ENCODE data around the gene SPEF2. TPM values are rescaled to one million over a fixed set of nuclear protein-coding genes. Genes with fewer than 3 reads are reported as not detected.

Gene SPEF2
- total RNA-seq, 2 experiments from 2014 or later, result 3.2 TPM

- peak in 6 of 14 experiments; percentile 14 to 92 (median 70) for DNase-seq
- Mint-ChIP-seq H3K4me1 (ENCODE audit: low read depth) (peaks cover 59% of the 10 kb centered on the region), H3K27me3 (no peaks in the 10 kb centered on the region), H3K4me3 (peak overlapping the region; percentile 61), H3K27ac (peak overlapping the region; percentile 92), H3K9me3 (no peaks in the 10 kb centered on the region), H3K36me3 (ENCODE audit: low read depth) (peaks cover 5% of the 10 kb centered on the region)
- Histone ChIP-seq H3K9me3 (ENCODE audit: control insufficient read depth in 1 of 2, insufficient read depth in 1 of 2, low read length in 2 of 2) (no peaks in the 10 kb centered on the region), H3K27ac (ENCODE audit: low read depth in 1 of 2, low read length in 2 of 2) (peak overlapping the region; percentile 53 to 76), H3K4me3 (ENCODE audit: low read length) (no peak overlapping the region), H3K36me3 (ENCODE audit: insufficient read depth, low read length) (no peaks in the 10 kb centered on the region), H3K4me1 (ENCODE audit: insufficient read depth, low read length) (peaks cover 60% of the 10 kb centered on the region), H3K27me3 (ENCODE audit: control insufficient read depth in 1 of 2, insufficient read depth in 2 of 2, low read length in 2 of 2) (no peaks in the 10 kb centered on the region)
- ChIA-PET CTCF (interaction anchor here (0.7 to 1.3 kb wide), 6 partner anchors 17 to 49 kb away, joined by 3 to 4 read pairs (median 3); no protein-coding TSS in a partner anchor), POLR2A (interaction anchor here (0.6 to 6.0 kb wide), 19 partner anchors 9 to 140 kb away, joined by 3 to 159 read pairs (median 4); partner anchors contain the start of gene IL7R)
- TF ChIP-seq CTCF (IDR thresholded peaks at IDR 0.05), result no peak
- intact Hi-C loops (cut with DNase I, micrococcal nuclease), result loop anchor here (1.0 to 5.0 kb wide), 8 partner anchors 11 to 139 kb away; no protein-coding TSS in a partner anchor
- ATAC-seq (ENCODE audit: poor library complexity), result peak; percentile 74
These were observed 193.6 kb downstream of the SPEF2 start for GRCh38 chr5:35811108-35811741.

- peaks cover 63% of the 10 kb centered on the region for H3K4me1 ChIP-seq (ENCODE audit: insufficient read depth, low read length)
- peak overlapping the region; percentile 2 for H3K4me3 Mint-ChIP-seq
- ATAC-seq (ENCODE audit: poor library complexity) (no peak), DNase-seq (no peak)
- H3K9me3 ChIP-seq (ENCODE audit: control insufficient read depth in 1 of 2, insufficient read depth in 1 of 2, low read length in 2 of 2), result no peaks in the 10 kb centered on the region
- no peaks in the 10 kb centered on the region for H3K27me3 Mint-ChIP-seq
- CTCF ChIA-PET, result interaction anchor here (1.1 to 2.0 kb wide), 6 partner anchors 9 to 162 kb away, joined by 3 to 9 read pairs (median 3); no protein-coding TSS in a partner anchor
- peaks cover 5% of the 10 kb centered on the region for H3K36me3 Mint-ChIP-seq (ENCODE audit: low read depth)
- no peak for TF ChIP-seq CTCF (IDR thresholded peaks at IDR 0.05)
- no peaks in the 10 kb centered on the region for H3K36me3 ChIP-seq (ENCODE audit: insufficient read depth, low read length)
- POLR2A ChIA-PET, result interaction anchor here (0.6 to 6.0 kb wide), 9 partner anchors 8 to 79 kb away, joined by 3 to 159 read pairs (median 8); partner anchors contain the start of gene IL7R
- H3K9me3 Mint-ChIP-seq, result no peaks in the 10 kb centered on the region
- intact Hi-C loops (cut with DNase I, micrococcal nuclease), result loop anchor here (5.0 kb wide), 2 partner anchors 36 to 141 kb away; no protein-coding TSS in a partner anchor
- H3K27me3 ChIP-seq (ENCODE audit: control insufficient read depth in 1 of 2, insufficient read depth in 2 of 2, low read length in 2 of 2), result no peaks in the 10 kb centered on the region
- H3K27ac ChIP-seq (ENCODE audit: low read depth in 1 of 2, low read length in 2 of 2), result peak overlapping the region in 1 of 2 donors; percentile 50
- no peak overlapping the region for H3K4me3 ChIP-seq (ENCODE audit: low read length)
- H3K4me1 Mint-ChIP-seq (ENCODE audit: low read depth), result peaks cover 38% of the 10 kb centered on the region
- H3K27ac Mint-ChIP-seq, result no peak overlapping the region
These were observed 195.9 kb downstream of the SPEF2 start for GRCh38 chr5:35813521-35813920.

- intact Hi-C loops (cut with DNase I, micrococcal nuclease), result loop anchor here in 1 of 2 experiments (2.0 to 5.0 kb wide), 2 partner anchors 15 to 37 kb away; no protein-coding TSS in a partner anchor
These were observed 197.7 kb downstream of the SPEF2 start for GRCh38 chr5:35815089-35815936.

More at GRCh38 chr5:35815089-35815936, 197.7 kb downstream of the SPEF2 start:
- POLR2A ChIA-PET, result interaction anchor here (1.0 to 13.7 kb wide), 4 partner anchors 15 to 54 kb away, joined by 3 to 576 read pairs (median 6); partner anchors contain the start of gene IL7R
- Mint-ChIP-seq H3K9me3 (no peaks in the 10 kb centered on the region), H3K4me3 (no peak overlapping the region), H3K27ac (no peak overlapping the region), H3K27me3 (no peaks in the 10 kb centered on the region), H3K4me1 (ENCODE audit: low read depth) (peaks cover 39% of the 10 kb centered on the region), H3K36me3 (ENCODE audit: low read depth) (peaks cover 9% of the 10 kb centered on the region)
- H3K9me3 ChIP-seq (ENCODE audit: control insufficient read depth in 1 of 2, insufficient read depth in 1 of 2, low read length in 2 of 2), result no peaks in the 10 kb centered on the region
- peaks cover 65% of the 10 kb centered on the region for H3K4me1 ChIP-seq (ENCODE audit: insufficient read depth, low read length)
- TF ChIP-seq CTCF (IDR thresholded peaks at IDR 0.05), result peak; percentile 64
- no peaks in the 10 kb centered on the region for H3K27me3 ChIP-seq (ENCODE audit: control insufficient read depth in 1 of 2, insufficient read depth in 2 of 2, low read length in 2 of 2)
- peak in 4 of 14 experiments; percentile 47 to 75 (median 69) for DNase-seq
- peak overlapping the region; percentile 8 to 59 for H3K27ac ChIP-seq (ENCODE audit: low read depth in 1 of 2, low read length in 2 of 2)
- H3K36me3 ChIP-seq (ENCODE audit: insufficient read depth, low read length), result no peaks in the 10 kb centered on the region
- CTCF ChIA-PET, result no interaction called here
- H3K4me3 ChIP-seq (ENCODE audit: low read length), result no peak overlapping the region
- peak; percentile 27 for ATAC-seq (ENCODE audit: poor library complexity)
